Measurements from ENCODE around the gene TCL1A. TPM values are rescaled to one million over a fixed set of nuclear protein-coding genes. Genes with fewer than 3 reads are reported as not detected.

Gene TCL1A
- total and polyA plus RNA-seq, 2 donors (not counting 3 experiments of a cell fraction or from before 2014, with no cell fraction given): not detected

DNA sequence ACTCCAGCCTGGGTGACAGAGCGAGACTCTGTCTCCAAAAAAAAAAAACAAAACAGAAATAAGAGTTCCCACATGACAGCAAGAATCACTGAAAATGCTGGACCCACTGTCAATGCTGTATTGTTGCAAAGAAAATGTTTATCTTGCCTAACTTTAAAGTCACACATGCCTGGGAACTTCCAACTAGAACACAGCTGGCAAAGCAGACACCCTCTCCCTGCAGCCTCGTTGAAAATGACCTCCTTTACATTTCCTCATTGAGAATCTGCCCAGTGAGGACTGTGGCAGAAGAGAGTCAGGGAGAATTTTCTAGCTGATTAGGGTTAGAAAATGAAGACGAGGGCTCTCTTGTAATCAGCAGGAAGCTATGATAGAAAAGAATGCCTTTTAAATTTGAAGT lies 42.8 kb upstream of the TCL1A start:
- no peaks in the 10 kb centered on the region for H3K4me1 ChIP-seq (ENCODE audit: control insufficient read depth, extremely low read depth, insufficient read depth, low read length)
- POLR2A ChIA-PET: no interaction called here
- no TSS peak for BruUV-seq (replicated peaks)
- H3K36me3 ChIP-seq (ENCODE audit: control insufficient read depth in 2 of 2, extremely low read depth in 1 of 2, insufficient read depth in 2 of 2, low read length in 2 of 2): no peaks in the 10 kb centered on the region
- H2AFZ ChIP-seq (ENCODE audit: low read depth, low read length): no peak overlapping the region
- H3K79me2 ChIP-seq (ENCODE audit: control insufficient read depth, insufficient read depth, low read length): no peaks in the 10 kb centered on the region
- dilution Hi-C loops (cut with MboI; ENCODE audit: extremely low pct_ligation_motif_present, low sequenced_read_pairs) (no loop called here), intact Hi-C loops (cut with micrococcal nuclease) (no loop called here)
- FAIRE-seq (no peak), DNase-seq (ENCODE audit: low read depth, low spot score) (no peak)
- H3K27ac ChIP-seq (ENCODE audit: insufficient read depth, low read depth, low read length): no peak overlapping the region
- H3K4me2 ChIP-seq (ENCODE audit: insufficient read depth, low read length): no peak overlapping the region
- CTCF ChIA-PET: interaction anchor here (2.2 kb wide), 1 partner anchor 17 kb away, joined by 7 read pairs; no protein-coding TSS in a partner anchor
- no peaks in the 10 kb centered on the region for H3K9me1 ChIP-seq (replicated peaks; ENCODE audit: control insufficient read depth, extremely low read depth, insufficient read depth, low read length)
- H3K4me3 ChIP-seq (replicated peaks in 1 of 3; ENCODE audit: insufficient read depth in 1 of 3, low read depth in 1 of 3, low read length in 3 of 3): no peak overlapping the region
- H3K27me3 ChIP-seq (ENCODE audit: control insufficient read depth in 2 of 2, insufficient read depth in 2 of 2, low read length in 2 of 2): no peaks in the 10 kb centered on the region
- H4K20me1 ChIP-seq (replicated peaks; ENCODE audit: control insufficient read depth, extremely low read depth, insufficient read depth, low read length): no peaks in the 10 kb centered on the region
- no peak for TF ChIP-seq MYC (IDR thresholded peaks at IDR 0.05; ENCODE audit: low read depth, low read length)
- no peak for TF ChIP-seq POLR2A (IDR thresholded peaks at IDR 0.05; ENCODE audit: low read depth, low read length)
- TF ChIP-seq JUN (IDR thresholded peaks at IDR 0.05; ENCODE audit: borderline replicate concordance, insufficient read depth, insufficient read length, low read depth): no peak
- no peak for TF ChIP-seq FOS (IDR thresholded peaks at IDR 0.05; ENCODE audit: borderline replicate concordance, insufficient read depth, low read length)
- no peak for TF ChIP-seq POLR2AphosphoS5 (IDR thresholded peaks at IDR 0.05; ENCODE audit: insufficient read depth, low read depth, low read length)
- TF ChIP-seq GATA2 (IDR thresholded peaks at IDR 0.05; ENCODE audit: insufficient read depth, insufficient read length, low read depth, low read length): no peak
- TF ChIP-seq, protein P1, sequence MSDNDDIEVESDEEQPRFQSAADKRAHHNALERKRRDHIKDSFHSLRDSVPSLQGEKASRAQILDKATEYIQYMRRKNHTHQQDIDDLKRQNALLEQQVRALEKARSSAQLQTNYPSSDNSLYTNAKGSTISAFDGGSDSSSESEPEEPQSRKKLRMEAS (IDR thresholded peaks at IDR 0.05; ENCODE audit: insufficient read depth, insufficient read length): no peak
- TF ChIP-seq, protein P2, sequence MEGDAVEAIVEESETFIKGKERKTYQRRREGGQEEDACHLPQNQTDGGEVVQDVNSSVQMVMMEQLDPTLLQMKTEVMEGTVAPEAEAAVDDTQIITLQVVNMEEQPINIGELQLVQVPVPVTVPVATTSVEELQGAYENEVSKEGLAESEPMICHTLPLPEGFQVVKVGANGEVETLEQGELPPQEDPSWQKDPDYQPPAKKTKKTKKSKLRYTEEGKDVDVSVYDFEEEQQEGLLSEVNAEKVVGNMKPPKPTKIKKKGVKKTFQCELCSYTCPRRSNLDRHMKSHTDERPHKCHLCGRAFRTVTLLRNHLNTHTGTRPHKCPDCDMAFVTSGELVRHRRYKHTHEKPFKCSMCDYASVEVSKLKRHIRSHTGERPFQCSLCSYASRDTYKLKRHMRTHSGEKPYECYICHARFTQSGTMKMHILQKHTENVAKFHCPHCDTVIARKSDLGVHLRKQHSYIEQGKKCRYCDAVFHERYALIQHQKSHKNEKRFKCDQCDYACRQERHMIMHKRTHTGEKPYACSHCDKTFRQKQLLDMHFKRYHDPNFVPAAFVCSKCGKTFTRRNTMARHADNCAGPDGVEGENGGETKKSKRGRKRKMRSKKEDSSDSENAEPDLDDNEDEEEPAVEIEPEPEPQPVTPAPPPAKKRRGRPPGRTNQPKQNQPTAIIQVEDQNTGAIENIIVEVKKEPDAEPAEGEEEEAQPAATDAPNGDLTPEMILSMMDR (IDR thresholded peaks at IDR 0.05; ENCODE audit: extremely low read depth in 1 of 2, insufficient read depth in 1 of 2, low read depth in 1 of 2, low read length in 2 of 2): no peak
- no peak for TF ChIP-seq EZH2 (IDR thresholded peaks at IDR 0.05; ENCODE audit: borderline replicate concordance, low read depth, low read length, severe bottlenecking)
- H3K9me3 ChIP-seq (replicated peaks; ENCODE audit: control insufficient read depth, insufficient read depth, low read length): no peaks in the 10 kb centered on the region
- H3K9ac ChIP-seq (replicated peaks; ENCODE audit: extremely low read depth, insufficient read depth, low read length): no peak overlapping the region

Measured in endothelial cell of umbilical vein (primary cell).